ENCODE data around the gene ASPG.

DNA sequence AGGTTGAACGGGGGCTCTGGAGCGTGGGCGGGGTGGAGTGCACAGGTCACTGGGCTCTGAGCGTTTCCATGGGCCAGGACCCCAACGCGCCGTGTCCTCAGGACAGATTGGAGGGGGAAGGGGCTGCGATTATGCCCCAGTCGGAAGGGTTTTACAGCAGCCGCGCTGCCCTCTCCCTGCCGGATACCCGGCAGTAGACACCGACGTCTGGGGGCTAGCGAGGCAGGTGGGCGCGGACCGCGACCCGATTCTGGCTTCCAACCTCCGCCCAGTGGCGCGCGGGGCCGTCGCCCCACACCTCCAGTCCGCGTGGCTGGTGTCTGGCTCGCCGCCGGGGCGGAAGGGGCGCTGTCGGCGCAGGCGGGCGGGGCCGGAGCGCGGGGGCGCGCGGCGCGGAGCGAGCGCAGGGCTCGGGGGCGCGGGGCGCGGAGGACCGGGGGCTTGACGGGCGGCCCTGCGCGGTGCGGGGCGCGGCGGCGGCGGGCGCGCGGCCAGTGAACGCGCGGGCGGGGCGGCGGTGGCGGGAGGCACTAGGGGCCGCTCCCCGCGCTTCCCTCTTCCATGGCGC is 50.5 kb downstream of the ASPG start:
- TF ChIP-seq, protein P1, sequence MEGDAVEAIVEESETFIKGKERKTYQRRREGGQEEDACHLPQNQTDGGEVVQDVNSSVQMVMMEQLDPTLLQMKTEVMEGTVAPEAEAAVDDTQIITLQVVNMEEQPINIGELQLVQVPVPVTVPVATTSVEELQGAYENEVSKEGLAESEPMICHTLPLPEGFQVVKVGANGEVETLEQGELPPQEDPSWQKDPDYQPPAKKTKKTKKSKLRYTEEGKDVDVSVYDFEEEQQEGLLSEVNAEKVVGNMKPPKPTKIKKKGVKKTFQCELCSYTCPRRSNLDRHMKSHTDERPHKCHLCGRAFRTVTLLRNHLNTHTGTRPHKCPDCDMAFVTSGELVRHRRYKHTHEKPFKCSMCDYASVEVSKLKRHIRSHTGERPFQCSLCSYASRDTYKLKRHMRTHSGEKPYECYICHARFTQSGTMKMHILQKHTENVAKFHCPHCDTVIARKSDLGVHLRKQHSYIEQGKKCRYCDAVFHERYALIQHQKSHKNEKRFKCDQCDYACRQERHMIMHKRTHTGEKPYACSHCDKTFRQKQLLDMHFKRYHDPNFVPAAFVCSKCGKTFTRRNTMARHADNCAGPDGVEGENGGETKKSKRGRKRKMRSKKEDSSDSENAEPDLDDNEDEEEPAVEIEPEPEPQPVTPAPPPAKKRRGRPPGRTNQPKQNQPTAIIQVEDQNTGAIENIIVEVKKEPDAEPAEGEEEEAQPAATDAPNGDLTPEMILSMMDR (IDR thresholded peaks at IDR 0.05; ENCODE audit: low read depth, low read length, poor library complexity, severe bottlenecking) = no peak
- TF ChIP-seq EZH2phosphoT487 (IDR thresholded peaks at IDR 0.05; ENCODE audit: borderline replicate concordance, low read length) = no peak

Data from DOHH2 (cell line).